Measurements from ENCODE around the gene TMEM61.

DNA sequence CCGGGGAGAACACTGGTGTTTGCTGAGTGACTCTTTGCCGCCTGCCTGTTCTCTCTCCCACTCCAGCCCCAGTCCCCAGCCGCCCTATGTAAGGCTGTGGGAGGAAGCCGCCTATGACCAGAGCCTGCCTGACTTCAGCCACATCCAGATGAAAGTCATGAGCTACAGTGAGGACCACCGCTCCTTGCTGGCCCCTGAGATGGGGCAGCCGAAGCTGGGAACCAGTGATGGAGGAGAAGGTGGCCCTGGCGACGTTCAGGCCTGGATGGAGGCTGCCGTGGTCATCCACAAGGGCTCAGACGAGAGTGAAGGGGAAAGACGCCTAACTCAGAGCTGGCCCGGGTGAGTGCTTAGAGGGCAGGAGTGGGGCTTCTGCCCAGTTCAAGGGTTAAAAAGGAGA is 26.5 kb downstream of the TMEM61 start:
- no peak for TF ChIP-seq POLR2A (IDR thresholded peaks at IDR 0.05)
- TF ChIP-seq, protein P1, sequence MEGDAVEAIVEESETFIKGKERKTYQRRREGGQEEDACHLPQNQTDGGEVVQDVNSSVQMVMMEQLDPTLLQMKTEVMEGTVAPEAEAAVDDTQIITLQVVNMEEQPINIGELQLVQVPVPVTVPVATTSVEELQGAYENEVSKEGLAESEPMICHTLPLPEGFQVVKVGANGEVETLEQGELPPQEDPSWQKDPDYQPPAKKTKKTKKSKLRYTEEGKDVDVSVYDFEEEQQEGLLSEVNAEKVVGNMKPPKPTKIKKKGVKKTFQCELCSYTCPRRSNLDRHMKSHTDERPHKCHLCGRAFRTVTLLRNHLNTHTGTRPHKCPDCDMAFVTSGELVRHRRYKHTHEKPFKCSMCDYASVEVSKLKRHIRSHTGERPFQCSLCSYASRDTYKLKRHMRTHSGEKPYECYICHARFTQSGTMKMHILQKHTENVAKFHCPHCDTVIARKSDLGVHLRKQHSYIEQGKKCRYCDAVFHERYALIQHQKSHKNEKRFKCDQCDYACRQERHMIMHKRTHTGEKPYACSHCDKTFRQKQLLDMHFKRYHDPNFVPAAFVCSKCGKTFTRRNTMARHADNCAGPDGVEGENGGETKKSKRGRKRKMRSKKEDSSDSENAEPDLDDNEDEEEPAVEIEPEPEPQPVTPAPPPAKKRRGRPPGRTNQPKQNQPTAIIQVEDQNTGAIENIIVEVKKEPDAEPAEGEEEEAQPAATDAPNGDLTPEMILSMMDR (IDR thresholded peaks at IDR 0.05): no peak

Measured in lower leg skin (tissue), 3 donors.